GM10248 (cell line): ENCODE results near the gene LLGL2.

Source experiments
- CTCF ChIA-PET: fragments of 300-600 bp; sonication (Branson Sonifier 250); formaldehyde crosslinking; extraction: SDS; loops from one replicate; lab custom pipeline; 2021; ENCODE audit warnings: antibody characterized with exemption; lab: Yijun Ruan, JAX
- POLR2A ChIA-PET: fragments of 350-650 bp; sonication (Branson Sonifier 250); formaldehyde crosslinking; extraction: SDS; loops from one replicate; lab custom pipeline; 2020; ENCODE audit warnings: antibody characterized with exemption; lab: Yijun Ruan, JAX
- DNase-seq: peaks from one replicate; pipeline ENCODE4 v3.0.0; 2012; ENCODE audit errors: extremely low spot score
- TF ChIP-seq, protein P1 (sequence below): IDR thresholded peaks from 2 replicates; pipeline ENCODE4 v1.5.1; 2012; ENCODE audit warnings: mild to moderate bottlenecking, low read depth; ENCODE audit errors: extremely low read depth, missing control alignments, control extremely low read depth

Gene LLGL2

GRCh38 chr17:75511610-75512575 is 13.6 kb upstream of the LLGL2 start:
- POLR2A ChIA-PET = interaction anchor here (0.7 kb wide), 1 partner anchor 241 kb away, joined by 8 read pairs; the partner anchor contains the start of gene MIF4GD
- TF ChIP-seq, protein P1, sequence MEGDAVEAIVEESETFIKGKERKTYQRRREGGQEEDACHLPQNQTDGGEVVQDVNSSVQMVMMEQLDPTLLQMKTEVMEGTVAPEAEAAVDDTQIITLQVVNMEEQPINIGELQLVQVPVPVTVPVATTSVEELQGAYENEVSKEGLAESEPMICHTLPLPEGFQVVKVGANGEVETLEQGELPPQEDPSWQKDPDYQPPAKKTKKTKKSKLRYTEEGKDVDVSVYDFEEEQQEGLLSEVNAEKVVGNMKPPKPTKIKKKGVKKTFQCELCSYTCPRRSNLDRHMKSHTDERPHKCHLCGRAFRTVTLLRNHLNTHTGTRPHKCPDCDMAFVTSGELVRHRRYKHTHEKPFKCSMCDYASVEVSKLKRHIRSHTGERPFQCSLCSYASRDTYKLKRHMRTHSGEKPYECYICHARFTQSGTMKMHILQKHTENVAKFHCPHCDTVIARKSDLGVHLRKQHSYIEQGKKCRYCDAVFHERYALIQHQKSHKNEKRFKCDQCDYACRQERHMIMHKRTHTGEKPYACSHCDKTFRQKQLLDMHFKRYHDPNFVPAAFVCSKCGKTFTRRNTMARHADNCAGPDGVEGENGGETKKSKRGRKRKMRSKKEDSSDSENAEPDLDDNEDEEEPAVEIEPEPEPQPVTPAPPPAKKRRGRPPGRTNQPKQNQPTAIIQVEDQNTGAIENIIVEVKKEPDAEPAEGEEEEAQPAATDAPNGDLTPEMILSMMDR = no peak
- no peak for DNase-seq
- CTCF ChIA-PET = interaction anchor here (1.3 to 1.4 kb wide), 2 partner anchors 9 to 13 kb away, joined by 4 read pairs; partner anchors contain the start of gene LLGL2

- ChIA-PET POLR2A (no interaction called here), CTCF (interaction anchor here (0.9 to 1.7 kb wide), 4 partner anchors 8 to 237 kb away, joined by 4 to 7 read pairs (median 4); partner anchors contain the start of gene LLGL2)
- no peak for DNase-seq
- TF ChIP-seq, protein P1 = no peak
Measured at GRCh38 chr17:75512926-75513640, 12.4 kb upstream of the LLGL2 start.

GRCh38 chr17:75513641-75514000 is 11.9 kb upstream of the LLGL2 start:
- POLR2A ChIA-PET = no interaction called here
- TF ChIP-seq, protein P1 = no peak
- DNase-seq = no peak
- CTCF ChIA-PET = interaction anchor here (0.9 to 1.7 kb wide), 4 partner anchors 8 to 242 kb away, joined by 3 to 7 read pairs (median 4); partner anchors contain the start of gene MIF4GD

GRCh38 chr17:75514299-75514918 is 11.1 kb upstream of the LLGL2 start:
- POLR2A ChIA-PET = no interaction called here

GRCh38 chr17:75514919-75515495 is 10.5 kb upstream of the LLGL2 start:
- no peak for DNase-seq
- ChIA-PET CTCF (interaction anchor here (1.5 to 1.7 kb wide), 3 partner anchors 10 to 244 kb away, joined by 3 to 7 read pairs (median 4); partner anchors contain the start of gene MIF4GD), POLR2A (no interaction called here)
- TF ChIP-seq, protein P1 = no peak

More at GRCh38 chr17:75514299-75514918, 11.1 kb upstream of the LLGL2 start:
- CTCF ChIA-PET = interaction anchor here (0.9 to 1.7 kb wide), 4 partner anchors 9 to 243 kb away, joined by 3 to 7 read pairs (median 4); partner anchors contain the start of gene MIF4GD
- DNase-seq = no peak
- TF ChIP-seq, protein P1 = no peak
